NT2/D1 (cell line): Measurements from ENCODE around the gene AKAP13.

Source experiments
- SUZ12 ChIP-seq: IDR thresholded peaks from 2 replicates; pipeline ENCODE4 v1.6.1; 2011; ENCODE audit not compliant: insufficient read length, insufficient read depth; ENCODE audit errors: extremely low read depth
- ZNF274 ChIP-seq: IDR thresholded peaks from 2 replicates; pipeline ENCODE4 v1.6.1; 2011; ENCODE audit warnings: mild to moderate bottlenecking, low read depth, low read length

DNA sequence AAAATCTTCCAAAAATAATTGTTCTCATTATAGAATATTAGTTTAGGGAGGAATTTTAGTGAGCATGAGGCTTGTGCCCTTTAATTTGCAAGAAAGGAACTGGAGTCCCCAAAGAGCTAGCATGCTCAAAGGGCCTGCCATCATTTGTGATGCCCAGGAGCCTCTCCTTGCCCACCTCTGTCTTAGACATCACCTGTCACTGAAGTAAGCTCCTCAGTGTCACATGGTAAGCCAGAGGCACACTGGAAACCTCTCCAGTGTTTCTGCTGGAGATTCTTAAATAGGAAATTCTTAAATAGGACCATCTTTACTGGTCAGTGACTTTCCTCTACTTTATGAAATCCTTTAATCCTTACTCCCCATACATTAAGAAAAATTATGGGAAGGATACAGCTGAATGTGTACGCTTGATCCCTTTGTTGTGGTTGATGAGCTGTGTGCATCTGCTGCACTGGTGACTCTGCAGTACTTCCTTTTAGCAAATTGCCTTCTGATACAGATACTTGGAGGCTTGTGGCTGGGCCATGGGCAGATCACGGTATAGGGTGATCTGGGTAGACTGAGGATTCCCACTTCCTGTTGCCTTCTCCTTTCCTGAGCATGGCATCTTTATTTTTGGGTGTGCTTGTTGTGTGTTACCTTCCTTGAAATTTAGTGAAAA, 216.9 kb downstream of the AKAP13 start:
- TF ChIP-seq SUZ12 (no peak), ZNF274 (no peak)
